T-helper 2 cell treated with Interferon-gamma antibody and Interleukin-4, amounts not matched to agents 100 ng/mL and 5 ng/mL, for 36 hours (primary cell): ENCODE data around the gene PHOX2A. TPM values are rescaled to one million over a fixed set of nuclear protein-coding genes. Genes with fewer than 3 reads are reported as not detected.
"Not testable (repeated sequence)": the region's sequence is repeated elsewhere in the genome, so short reads cannot be mapped to it uniquely, and the experiment has no call there.

Experiments
- intact Hi-C: fragments of 100-400 bp; cut with micrococcal nuclease; formaldehyde crosslinking; loops from one replicate; pipeline ENCODE4 v1.15.1; 2023
- total RNA-seq: library from RNA; stranded (reverse); gene quantifications from 2 replicates; pipeline ENCODE4 v1.2.3, GENCODE V29; 2022

PHOX2A gene
- not detected in 2 replicates for total RNA-seq

GRCh38 chr11:72244060-72244360, at the start of gene PHOX2A:
Gene PHOX2A (minus strand): TSS chr11:72244176. CDS start chr11:72244004, 172 bp downstream.
- intact Hi-C loops, result no loop called here

GRCh38 chr11:72293391-72293790, 49.4 kb upstream of the PHOX2A start:
- intact Hi-C loops, result loop anchor here (5.0 kb wide), 1 partner anchor 119 kb away; no protein-coding TSS in a partner anchor

DNA sequence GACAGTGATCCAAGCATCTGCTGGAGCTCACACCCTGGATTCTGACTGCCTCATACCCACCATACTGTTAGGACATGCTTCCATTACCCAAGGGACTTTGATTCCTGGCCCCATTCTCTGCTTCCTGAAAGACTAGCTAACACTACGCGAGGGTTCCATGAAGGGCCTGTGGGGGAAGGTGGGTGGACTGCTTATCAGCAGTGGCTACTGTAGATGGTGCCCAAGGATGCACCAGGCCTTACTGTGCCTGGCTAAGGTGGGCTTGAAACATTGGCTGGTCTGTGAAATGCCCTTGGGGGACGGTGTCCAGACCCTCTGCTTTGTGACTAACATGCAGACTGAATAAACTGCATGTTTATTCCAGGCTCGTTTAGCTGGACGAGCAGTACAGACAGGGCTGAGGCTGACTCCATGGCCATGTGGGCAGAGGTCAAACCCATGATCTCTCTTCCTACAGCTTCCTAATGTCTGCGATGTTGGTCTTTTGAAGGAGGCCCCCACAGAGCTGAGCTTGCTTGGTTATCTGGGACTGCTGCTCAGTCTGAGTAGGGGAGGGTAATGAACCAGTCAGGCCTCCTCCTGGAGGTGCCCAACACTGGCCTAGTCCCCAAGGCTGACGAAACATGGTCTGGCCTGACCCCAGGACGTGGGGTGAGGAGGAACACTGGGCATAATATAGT, 48.3 kb upstream of the PHOX2A start:
- intact Hi-C loops, result loop anchor here (5.0 kb wide), 1 partner anchor 120 kb away; no protein-coding TSS in a partner anchor

- intact Hi-C loops, result loop anchor here (2.0 to 5.0 kb wide), 2 partner anchors 122 to 140 kb away; no protein-coding TSS in a partner anchor
Observed at GRCh38 chr11:72290741-72291140, 46.8 kb upstream of the PHOX2A start.

DNA sequence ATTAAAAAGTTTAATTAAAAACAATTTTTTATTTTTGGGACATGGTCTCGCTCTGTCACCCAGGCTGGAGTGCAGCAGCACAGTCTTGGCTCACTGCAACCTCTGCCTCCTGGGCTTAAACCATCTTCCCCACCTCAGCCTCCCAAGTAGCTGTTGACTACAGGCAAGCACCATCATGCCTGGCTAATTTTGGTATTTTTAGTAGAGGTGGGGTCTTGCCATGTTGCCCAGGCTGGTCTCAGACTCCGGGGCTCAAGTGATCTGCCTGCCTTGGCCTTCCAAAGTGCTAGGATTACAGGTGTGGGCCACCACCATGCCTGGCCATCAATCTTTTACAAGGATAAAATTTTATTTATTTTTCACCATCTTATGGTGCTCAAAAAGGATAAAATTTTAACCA, 43.3 kb upstream of the PHOX2A start:
- intact Hi-C loops, result no loop called here

GRCh38 chr11:72283947-72284346, 40.0 kb upstream of the PHOX2A start:
- intact Hi-C loops, result no loop called here

DNA sequence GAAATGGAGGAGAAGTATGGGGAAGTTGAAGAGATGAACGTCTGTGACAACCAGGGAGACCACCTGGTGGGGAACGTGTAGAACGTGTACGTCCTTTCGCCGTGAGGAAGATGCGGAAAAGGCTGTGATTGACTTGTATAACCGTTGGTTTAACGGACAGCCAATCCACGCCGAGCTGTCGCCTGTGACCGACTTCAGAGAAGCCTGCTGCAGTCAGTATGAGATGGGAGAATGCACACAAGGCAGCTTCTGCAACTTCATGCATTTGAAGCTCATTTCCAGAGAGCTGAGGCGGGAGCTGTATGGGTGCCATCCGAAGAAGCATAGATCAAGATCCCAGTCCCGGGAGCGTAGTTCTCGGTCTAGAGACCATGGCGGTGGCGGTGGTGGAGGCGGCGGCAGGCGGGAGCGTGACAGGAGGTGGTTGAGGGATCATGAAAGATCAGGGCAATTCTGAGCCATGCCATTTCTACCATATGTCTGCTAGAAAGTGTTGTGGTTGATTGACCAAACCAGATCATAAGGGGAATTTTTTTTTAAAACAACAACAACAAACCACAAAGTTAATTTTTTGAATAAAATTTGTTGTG, 36.8 kb upstream of the PHOX2A start:
- intact Hi-C loops, result no loop called here

DNA sequence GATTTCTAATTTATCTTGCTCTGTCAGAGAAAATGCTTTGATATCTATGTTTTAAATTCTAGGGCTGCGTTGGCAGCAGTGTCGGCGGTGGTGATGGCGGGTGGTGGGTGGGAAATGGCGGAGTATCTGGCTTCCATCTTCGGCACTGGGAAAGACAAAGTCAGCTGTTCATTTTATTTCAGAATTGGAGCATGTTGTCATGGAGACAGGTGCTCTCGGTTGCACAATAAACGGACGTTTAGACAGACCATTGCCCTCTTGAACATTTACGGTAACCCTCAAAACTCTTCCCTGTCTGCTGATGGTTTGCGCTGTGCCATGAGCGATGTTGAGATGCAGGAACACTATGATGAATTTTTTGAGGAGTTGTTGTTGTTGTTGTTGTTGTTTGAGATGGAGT, 36.1 kb upstream of the PHOX2A start:
- intact Hi-C loops, result no loop called here

DNA sequence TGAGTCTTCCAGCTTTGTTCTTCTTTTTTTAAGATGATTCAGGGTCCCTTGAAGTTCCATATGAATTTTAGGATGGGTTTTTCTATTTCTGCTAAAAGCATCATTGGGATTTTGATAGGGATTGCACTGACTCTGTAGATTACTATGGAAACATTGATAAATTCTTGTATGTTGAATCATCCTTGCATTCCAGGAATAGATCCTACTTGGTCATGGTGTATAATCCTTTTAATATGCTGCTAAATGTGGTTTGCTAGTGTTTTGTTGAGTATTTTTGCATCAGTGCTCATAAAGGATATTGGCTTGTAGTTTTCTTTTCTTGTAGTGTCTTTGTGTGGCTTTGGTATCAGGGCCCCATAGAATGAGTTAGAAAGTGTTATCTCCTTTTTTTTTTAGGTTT, 34.9 kb upstream of the PHOX2A start:
- intact Hi-C loops, result no loop called here

GRCh38 chr11:72274435-72274834, 30.5 kb upstream of the PHOX2A start:
- intact Hi-C loops, result no loop called here

DNA sequence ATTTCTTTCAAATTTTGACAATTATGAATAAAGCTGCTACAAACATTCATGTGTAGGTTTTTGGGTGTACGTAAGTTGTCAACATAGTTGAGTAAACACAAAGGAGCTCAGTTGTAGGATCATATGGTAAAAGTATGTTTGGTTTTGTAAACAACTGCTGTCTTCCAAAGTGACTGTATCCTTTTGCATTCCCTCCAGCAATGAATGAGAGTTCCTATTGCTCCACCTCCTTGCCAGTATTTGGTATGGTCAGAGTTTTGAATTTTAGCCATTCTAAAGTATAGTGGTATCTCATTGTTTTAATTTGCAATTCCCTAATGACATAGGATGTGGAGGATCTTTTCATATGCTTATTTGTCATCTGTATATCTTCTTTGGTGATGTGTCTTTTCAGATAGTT, 28.0 kb upstream of the PHOX2A start:
- intact Hi-C loops, result no loop called here

- intact Hi-C loops, result no loop called here
Observed at GRCh38 chr11:72267956-72268617, 24.1 kb upstream of the PHOX2A start.

- intact Hi-C loops, result not testable (repeated sequence)
Observed at GRCh38 chr11:72266960-72267359, 23.0 kb upstream of the PHOX2A start.

- intact Hi-C loops, result no loop called here
Observed at GRCh38 chr11:72265951-72266350, 22.0 kb upstream of the PHOX2A start.

DNA sequence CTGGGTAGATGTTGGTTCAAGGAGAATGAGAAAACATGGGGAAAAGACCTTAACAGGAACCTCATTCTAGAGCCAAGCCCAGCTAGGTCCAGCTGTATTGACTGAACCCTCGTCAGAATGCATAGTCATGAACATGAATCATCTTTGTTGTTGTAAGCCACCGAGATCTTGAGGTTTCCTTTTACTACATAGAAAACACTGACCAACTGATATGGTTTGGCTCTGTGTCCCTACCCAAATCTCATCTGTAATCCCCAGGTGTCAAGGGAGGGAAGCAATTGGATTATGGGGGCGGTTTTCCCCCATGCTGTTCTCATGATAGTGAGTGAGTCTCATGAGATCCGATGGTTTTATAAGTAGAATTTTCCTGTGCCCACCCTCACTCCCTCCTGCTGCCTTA, 19.4 kb upstream of the PHOX2A start:
- intact Hi-C loops, result no loop called here

GRCh38 chr11:72260574-72260973, 16.6 kb upstream of the PHOX2A start:
- intact Hi-C loops, result no loop called here

DNA sequence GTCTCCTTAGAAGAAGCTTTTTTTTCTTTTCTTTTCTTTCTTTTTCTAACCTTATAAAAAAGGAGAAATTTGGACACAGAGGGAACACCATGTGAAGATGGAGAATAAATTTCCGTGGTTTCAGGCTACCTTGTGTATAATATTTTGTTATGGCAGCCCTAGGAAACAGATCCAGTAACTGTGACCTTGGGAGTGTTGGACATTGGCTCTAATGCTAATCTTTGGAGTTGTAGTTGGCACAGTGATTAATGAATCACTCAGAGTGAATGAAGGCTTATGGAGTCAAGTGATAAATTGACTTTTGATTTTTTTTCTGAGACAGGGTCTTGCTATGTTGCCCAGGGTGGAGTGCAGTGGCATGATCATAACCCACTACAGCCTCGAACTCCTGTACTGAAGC, 15.5 kb upstream of the PHOX2A start:
- intact Hi-C loops, result no loop called here

GRCh38 chr11:72257570-72257969, 13.6 kb upstream of the PHOX2A start:
- intact Hi-C loops, result no loop called here

DNA sequence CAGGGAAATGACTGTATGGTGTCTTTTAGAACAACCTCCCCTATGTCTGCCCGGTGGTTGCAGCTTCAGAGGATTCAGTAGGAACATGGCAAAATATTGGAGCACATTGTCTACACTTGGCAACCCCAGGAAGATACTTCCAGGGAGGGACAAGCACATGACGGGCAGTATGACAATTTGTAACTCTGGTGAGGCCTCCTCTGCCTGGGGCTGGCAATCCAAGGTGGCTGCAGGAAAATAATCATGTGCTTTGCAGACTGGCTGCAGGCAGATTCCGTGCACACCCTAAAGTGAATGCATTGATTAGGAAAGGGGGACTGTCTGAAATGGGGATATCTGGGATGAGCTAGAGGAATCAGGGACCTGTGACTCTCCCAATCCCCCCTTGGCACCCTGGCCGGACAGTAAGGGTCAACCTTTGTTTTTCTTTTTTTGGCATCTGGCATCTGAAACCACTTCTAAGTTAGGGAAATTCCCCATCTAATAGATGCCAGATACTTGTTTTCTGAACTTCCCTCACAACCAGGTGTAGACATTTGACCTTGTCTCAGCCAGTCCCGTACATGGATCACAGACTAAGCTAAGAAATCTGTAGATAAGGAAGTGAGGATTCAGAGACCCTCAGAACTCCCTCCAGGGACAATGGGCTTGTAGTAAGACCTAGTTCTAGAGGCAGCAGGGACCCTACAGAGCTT, 10.5 kb upstream of the PHOX2A start:
- intact Hi-C loops, result no loop called here

- intact Hi-C loops, result no loop called here
Observed at GRCh38 chr11:72253392-72253791, 9.4 kb upstream of the PHOX2A start.

DNA sequence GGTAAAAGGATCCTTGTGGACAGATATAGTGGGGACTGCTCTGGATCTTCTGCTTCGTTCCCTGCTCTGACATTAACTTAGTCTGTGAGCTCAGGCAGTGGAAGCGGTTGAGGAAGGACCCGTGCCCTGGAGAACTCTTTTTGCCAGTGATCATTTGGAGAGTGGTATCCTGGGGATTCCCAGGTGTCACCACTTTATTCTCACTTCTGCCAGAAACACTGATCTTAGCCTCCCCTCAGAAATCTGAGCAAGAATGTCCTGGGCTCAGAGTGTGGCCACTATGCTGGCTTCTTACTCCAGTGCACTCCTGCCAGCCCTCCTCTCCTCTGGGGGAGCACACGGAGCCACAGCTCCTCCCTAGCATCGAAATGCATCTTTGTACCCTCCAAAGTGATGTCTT, 7.6 kb upstream of the PHOX2A start:
- intact Hi-C loops, result no loop called here
